SK-N-SH treated with all-trans-retinoic acid at 6 μM for 48 hours (cell line): ENCODE data around the gene NME9.

Experiments used
- ATAC-seq: fragments of 200-7000 bp; cut with Tn5 transposase; 3 replicates; pipeline ENCODE4 v1.9.1; 2020; ENCODE audit warnings: mild to moderate bottlenecking, moderate library complexity
- ARNTL ChIP-seq: fragments of 450-650 bp; formaldehyde crosslinking; IDR thresholded peaks from 2 replicates; pipeline ENCODE4 v1.5.0; 2020; ENCODE audit warnings: low read depth, mild to moderate bottlenecking, moderate library complexity, borderline replicate concordance
- BACH2 ChIP-seq: fragments of 250-450 bp; sonication (Bioruptor Pico); IDR thresholded peaks from 2 replicates; pipeline ENCODE4 v1.9.0; 2021; ENCODE audit warnings: mild to moderate bottlenecking, borderline replicate concordance
- CREB5 ChIP-seq: fragments of 250-450 bp; sonication (Bioruptor Pico); IDR thresholded peaks from 2 replicates; pipeline ENCODE4 v1.5.1; 2020; ENCODE audit warnings: low read depth, mild to moderate bottlenecking, moderate library complexity
- CSDC2 ChIP-seq: fragments of 250-450 bp; sonication (Bioruptor Pico); IDR thresholded peaks from 2 replicates; pipeline ENCODE4 v1.5.0; 2020; ENCODE audit warnings: mild to moderate bottlenecking, moderate library complexity
- CSRNP3 ChIP-seq: fragments of 250-450 bp; sonication (Bioruptor Pico); IDR thresholded peaks from 2 replicates; pipeline ENCODE4 v1.5.1; 2021; ENCODE audit warnings: mild to moderate bottlenecking, moderate library complexity
- ESRRG ChIP-seq: fragments of 250-450 bp; sonication (Bioruptor Pico); IDR thresholded peaks from 2 replicates; pipeline ENCODE4 v1.6.1; 2021; ENCODE audit warnings: mild to moderate bottlenecking
- GLIS3 ChIP-seq: fragments of 250-450 bp; sonication (Bioruptor Pico); IDR thresholded peaks from 2 replicates; pipeline ENCODE4 v1.5.0; 2020; ENCODE audit warnings: mild to moderate bottlenecking, moderate library complexity
- ISL1 ChIP-seq: fragments of 250-450 bp; sonication (Bioruptor Pico); IDR thresholded peaks from 2 replicates; pipeline ENCODE4 v2.1.2; 2022; ENCODE audit warnings: mild to moderate bottlenecking, moderate library complexity
- OSR1 ChIP-seq: fragments of 250-450 bp; sonication (Bioruptor Pico); IDR thresholded peaks from 2 replicates; pipeline ENCODE4 v1.8.0; 2022; ENCODE audit warnings: moderate library complexity, mild to moderate bottlenecking, inconsistent platforms
- PATZ1 ChIP-seq: fragments of 250-450 bp; sonication (Bioruptor Pico); IDR thresholded peaks from 2 replicates; pipeline ENCODE4 v1.8.0; 2020; ENCODE audit warnings: mild to moderate bottlenecking, moderate library complexity, borderline replicate concordance
- POU6F1 ChIP-seq: fragments of 250-450 bp; sonication (Bioruptor Pico); IDR thresholded peaks from 2 replicates; pipeline ENCODE4 v1.8.0; 2021; ENCODE audit warnings: low read depth, mild to moderate bottlenecking, moderate library complexity, borderline replicate concordance
- RARB ChIP-seq: fragments of 250-450 bp; sonication (Bioruptor Pico); IDR thresholded peaks from 2 replicates; pipeline ENCODE4 v1.8.0; 2021; ENCODE audit warnings: mild to moderate bottlenecking, moderate library complexity
- SNAI2 ChIP-seq: fragments of 250-450 bp; sonication (Bioruptor Pico); IDR thresholded peaks from 2 replicates; pipeline ENCODE4 v1.5.0; 2020; ENCODE audit warnings: mild to moderate bottlenecking, moderate library complexity
- TCF4 ChIP-seq: fragments of 250-450 bp; sonication (Bioruptor Pico); IDR thresholded peaks from 2 replicates; pipeline ENCODE4 v1.8.0; 2021; ENCODE audit warnings: mild to moderate bottlenecking, moderate library complexity, borderline replicate concordance
- TOX ChIP-seq: fragments of 250-450 bp; sonication (Bioruptor Pico); IDR thresholded peaks from 2 replicates; pipeline ENCODE4 v1.8.0; 2021; ENCODE audit warnings: mild to moderate bottlenecking, moderate library complexity, borderline replicate concordance
- TSHZ2 ChIP-seq: fragments of 250-450 bp; sonication (Bioruptor Pico); IDR thresholded peaks from 2 replicates; pipeline ENCODE4 v1.5.0; 2020; ENCODE audit warnings: mild to moderate bottlenecking, moderate library complexity
- ZFP30 ChIP-seq: fragments of 450-650 bp; formaldehyde crosslinking; IDR thresholded peaks from 2 replicates; pipeline ENCODE4 v1.5.0; 2022; ENCODE audit warnings: mild to moderate bottlenecking, moderate library complexity
- ZNF565 ChIP-seq: fragments of 450-650 bp; formaldehyde crosslinking; conservative IDR thresholded peaks from 2 replicates; pipeline ENCODE4 v1.5.0; 2020; ENCODE audit warnings: low read depth, mild to moderate bottlenecking, moderate library complexity
- ZNF70 ChIP-seq: fragments of 450-650 bp; formaldehyde crosslinking; IDR thresholded peaks from 2 replicates; pipeline ENCODE4 v1.5.0; 2020; ENCODE audit warnings: mild to moderate bottlenecking, moderate library complexity
- ZNF8 ChIP-seq: fragments of 450-650 bp; formaldehyde crosslinking; IDR thresholded peaks from 2 replicates; pipeline ENCODE4 v1.5.0; 2020; ENCODE audit warnings: mild to moderate bottlenecking, moderate library complexity

Gene NME9

GRCh38 chr3:138282836-138283235 lies 46.8 kb downstream of the NME9 start (continued):
- no peak for TF ChIP-seq CSRNP3 (CRISPR knock-in tag)
- TF ChIP-seq OSR1 (CRISPR knock-in tag): no peak
- TF ChIP-seq SNAI2: no peak
- TF ChIP-seq GLIS3 (CRISPR knock-in tag): no peak
- TF ChIP-seq ARNTL (CRISPR knock-in tag): no peak
- TF ChIP-seq TCF4: no peak
- TF ChIP-seq PATZ1: no peak
- TF ChIP-seq, all 23 proteins: peak for 0

GRCh38 chr3:138281561-138281960 lies 48.1 kb downstream of the NME9 start:
- no peak for TF ChIP-seq TCF4
- no peak for TF ChIP-seq ZNF8 (CRISPR knock-in tag)
- TF ChIP-seq ZFP30 (CRISPR knock-in tag): no peak
- TF ChIP-seq CSDC2 (CRISPR knock-in tag): no peak
- no peak for TF ChIP-seq ARNTL (CRISPR knock-in tag)
- TF ChIP-seq OSR1 (CRISPR knock-in tag): no peak
- TF ChIP-seq ZNF565 (CRISPR knock-in tag): no peak
- TF ChIP-seq TSHZ2 (CRISPR knock-in tag): no peak
- no peak for TF ChIP-seq ISL1 (CRISPR knock-in tag)
- no peak for TF ChIP-seq SNAI2
- no peak for TF ChIP-seq POU6F1 (CRISPR knock-in tag)
- TF ChIP-seq ESRRG: no peak
- TF ChIP-seq, all 23 proteins: peak for 0
- ATAC-seq: no peak

GRCh38 chr3:138271189-138271794 lies 58.4 kb downstream of the NME9 start:
- no peak for ATAC-seq
- TF ChIP-seq PATZ1: no peak
- TF ChIP-seq POU6F1 (CRISPR knock-in tag): no peak
- TF ChIP-seq TCF4: no peak
- TF ChIP-seq CSDC2 (CRISPR knock-in tag): no peak
- no peak for TF ChIP-seq ZNF70
- no peak for TF ChIP-seq CSRNP3 (CRISPR knock-in tag)
- no peak for TF ChIP-seq ZNF8 (CRISPR knock-in tag)
- no peak for TF ChIP-seq TOX (CRISPR knock-in tag)
- no peak for TF ChIP-seq BACH2
- TF ChIP-seq CREB5 (CRISPR knock-in tag): no peak
- TF ChIP-seq RARB (CRISPR knock-in tag): no peak
